ENCODE results near the gene TTLL10. TPM values are rescaled to one million over a fixed set of nuclear protein-coding genes. Genes with fewer than 3 reads are reported as not detected.

TTLL10 gene
- total RNA-seq, 2 experiments from 2014 or later = not detected

DNA sequence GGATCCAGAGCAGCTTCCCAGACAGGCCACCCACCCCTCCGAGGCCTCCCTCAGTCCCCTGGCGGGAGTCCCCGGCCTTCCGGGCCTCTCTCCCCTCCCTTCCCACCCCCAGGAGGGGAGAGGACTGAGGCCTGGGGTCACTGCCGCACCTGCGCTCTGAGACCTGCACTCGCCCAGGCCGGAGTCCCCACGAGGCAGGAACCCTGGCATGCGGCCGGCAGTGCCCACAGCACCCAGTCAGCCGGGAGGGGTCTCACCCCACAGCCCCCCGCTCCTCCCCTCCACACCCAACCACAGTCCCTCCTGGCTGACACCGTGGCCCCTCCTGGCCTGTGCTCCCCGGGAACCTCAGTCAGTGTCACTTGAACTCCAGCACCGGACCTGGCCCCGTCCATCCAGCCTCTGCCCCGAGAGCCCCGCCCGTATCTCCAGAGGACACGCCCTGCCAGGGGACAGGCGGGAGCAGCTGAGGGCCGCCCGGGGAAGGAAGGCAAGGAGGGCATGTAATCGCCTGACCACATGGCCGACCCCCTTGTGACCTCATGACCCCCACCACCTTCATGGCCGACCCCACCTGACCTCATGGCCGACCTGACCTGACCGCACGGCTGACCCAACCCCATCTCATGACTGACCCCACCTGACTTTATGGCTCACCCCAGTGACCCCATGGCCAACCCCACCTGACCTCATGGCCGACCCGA is 28.7 kb upstream of the TTLL10 start:
- Mint-ChIP-seq H3K27me3 (no peaks in the 10 kb centered on the region), H3K4me3 (peak overlapping the region; percentile 60), H3K4me1 (ENCODE audit: low read depth) (peaks cover 23% of the 10 kb centered on the region), H3K9me3 (no peaks in the 10 kb centered on the region), H3K27ac (peak overlapping the region; percentile 92), H3K36me3 (ENCODE audit: low read depth) (no peaks in the 10 kb centered on the region)
- CTCF ChIA-PET = no interaction called here
- POLR2A ChIA-PET = no interaction called here
- intact Hi-C loops (cut with micrococcal nuclease) = loop anchor here (10.0 kb wide), 1 partner anchor 60 kb away; the partner anchor contains the start of gene TNFRSF18
- ATAC-seq (no peak), DNase-seq (no peak)
- TF ChIP-seq, protein P1, sequence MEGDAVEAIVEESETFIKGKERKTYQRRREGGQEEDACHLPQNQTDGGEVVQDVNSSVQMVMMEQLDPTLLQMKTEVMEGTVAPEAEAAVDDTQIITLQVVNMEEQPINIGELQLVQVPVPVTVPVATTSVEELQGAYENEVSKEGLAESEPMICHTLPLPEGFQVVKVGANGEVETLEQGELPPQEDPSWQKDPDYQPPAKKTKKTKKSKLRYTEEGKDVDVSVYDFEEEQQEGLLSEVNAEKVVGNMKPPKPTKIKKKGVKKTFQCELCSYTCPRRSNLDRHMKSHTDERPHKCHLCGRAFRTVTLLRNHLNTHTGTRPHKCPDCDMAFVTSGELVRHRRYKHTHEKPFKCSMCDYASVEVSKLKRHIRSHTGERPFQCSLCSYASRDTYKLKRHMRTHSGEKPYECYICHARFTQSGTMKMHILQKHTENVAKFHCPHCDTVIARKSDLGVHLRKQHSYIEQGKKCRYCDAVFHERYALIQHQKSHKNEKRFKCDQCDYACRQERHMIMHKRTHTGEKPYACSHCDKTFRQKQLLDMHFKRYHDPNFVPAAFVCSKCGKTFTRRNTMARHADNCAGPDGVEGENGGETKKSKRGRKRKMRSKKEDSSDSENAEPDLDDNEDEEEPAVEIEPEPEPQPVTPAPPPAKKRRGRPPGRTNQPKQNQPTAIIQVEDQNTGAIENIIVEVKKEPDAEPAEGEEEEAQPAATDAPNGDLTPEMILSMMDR (IDR thresholded peaks at IDR 0.05) = no peak

- DNase-seq = no peak
- TF ChIP-seq, protein P1 (IDR thresholded peaks at IDR 0.05) = no peak
- Mint-ChIP-seq H3K4me1 (ENCODE audit: low read depth) (peaks cover 23% of the 10 kb centered on the region), H3K4me3 (peak overlapping the region; percentile 10), H3K27me3 (no peaks in the 10 kb centered on the region), H3K27ac (peak overlapping the region; percentile 76), H3K9me3 (no peaks in the 10 kb centered on the region), H3K36me3 (ENCODE audit: low read depth) (no peaks in the 10 kb centered on the region)
- ChIA-PET CTCF (no interaction called here), POLR2A (no interaction called here)
- no peak for ATAC-seq
- intact Hi-C loops (cut with micrococcal nuclease) = loop anchor here (10.0 kb wide), 1 partner anchor 59 kb away; the partner anchor contains the start of gene TNFRSF18
Measured at GRCh38 chr1:1145547-1145914, 28.1 kb upstream of the TTLL10 start.

DNA sequence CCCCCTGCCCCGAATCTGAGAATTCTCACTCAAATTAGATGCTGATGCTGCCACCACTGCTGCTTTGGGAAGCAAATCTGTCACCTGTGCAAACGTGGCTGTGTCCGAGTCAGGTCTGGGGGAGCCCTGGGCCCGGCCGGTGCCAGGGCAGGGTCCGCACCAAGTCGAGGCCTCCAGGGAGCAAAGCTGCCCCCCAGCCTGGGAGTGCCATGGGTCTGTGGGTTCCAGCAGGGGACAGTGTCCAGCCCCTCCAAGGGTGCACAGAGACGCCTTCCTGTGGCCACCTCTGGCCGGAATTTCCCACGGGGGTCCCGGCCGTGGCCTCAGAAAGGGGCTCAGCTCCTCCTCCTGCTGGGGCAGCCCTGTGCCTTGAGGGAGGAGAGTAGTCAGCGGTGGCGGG is 27.7 kb upstream of the TTLL10 start:
- H3K4me3 Mint-ChIP-seq = no peak overlapping the region
- H3K4me1 Mint-ChIP-seq (ENCODE audit: low read depth) = peaks cover 23% of the 10 kb centered on the region

DNA sequence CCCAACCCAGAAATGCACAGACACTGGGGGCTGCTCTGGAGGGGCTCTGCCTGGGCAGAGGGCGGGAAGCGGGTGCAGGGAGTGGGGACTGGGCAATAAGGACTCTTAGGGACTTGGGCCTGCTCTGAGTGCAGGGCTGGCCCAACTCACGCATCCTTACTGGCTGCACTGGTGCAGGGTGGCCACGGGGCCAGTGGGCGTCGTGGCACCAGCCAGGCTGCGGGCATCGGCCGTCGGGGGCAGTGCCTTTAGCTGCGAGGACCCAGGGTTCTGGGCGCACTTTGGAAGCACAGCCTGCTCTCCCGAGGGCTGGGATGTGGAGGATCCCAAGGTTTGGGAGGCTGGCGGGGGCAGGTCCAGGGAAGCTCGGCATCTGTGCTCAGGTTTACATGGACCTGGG is 27.1 kb upstream of the TTLL10 start:
- Mint-ChIP-seq H3K27ac (peak overlapping the region; percentile 59), H3K4me3 (no peak overlapping the region), H3K9me3 (no peaks in the 10 kb centered on the region), H3K27me3 (no peaks in the 10 kb centered on the region), H3K4me1 (ENCODE audit: low read depth) (peaks cover 23% of the 10 kb centered on the region), H3K36me3 (ENCODE audit: low read depth) (no peaks in the 10 kb centered on the region)
- intact Hi-C loops (cut with micrococcal nuclease) = loop anchor here (10.0 kb wide), 1 partner anchor 58 kb away; the partner anchor contains the start of gene TNFRSF18
- ATAC-seq (no peak), DNase-seq (no peak)
- CTCF ChIA-PET = no interaction called here
- POLR2A ChIA-PET = interaction anchor here (1.4 kb wide), 1 partner anchor 48 kb away, joined by 3 read pairs; no protein-coding TSS in a partner anchor
- TF ChIP-seq, protein P1 (IDR thresholded peaks at IDR 0.05) = no peak

More for the DNA sequence above, 27.7 kb upstream of the TTLL10 start:
- no peaks in the 10 kb centered on the region for H3K9me3 Mint-ChIP-seq
- H3K27me3 Mint-ChIP-seq = no peaks in the 10 kb centered on the region
- ChIA-PET CTCF (no interaction called here), POLR2A (no interaction called here)
- peak overlapping the region; percentile 38 for H3K27ac Mint-ChIP-seq
- ATAC-seq (no peak), DNase-seq (no peak)
- no peaks in the 10 kb centered on the region for H3K36me3 Mint-ChIP-seq (ENCODE audit: low read depth)
- TF ChIP-seq, protein P1 (IDR thresholded peaks at IDR 0.05) = no peak
- intact Hi-C loops (cut with micrococcal nuclease) = loop anchor here (10.0 kb wide), 1 partner anchor 59 kb away; the partner anchor contains the start of gene TNFRSF18

DNA sequence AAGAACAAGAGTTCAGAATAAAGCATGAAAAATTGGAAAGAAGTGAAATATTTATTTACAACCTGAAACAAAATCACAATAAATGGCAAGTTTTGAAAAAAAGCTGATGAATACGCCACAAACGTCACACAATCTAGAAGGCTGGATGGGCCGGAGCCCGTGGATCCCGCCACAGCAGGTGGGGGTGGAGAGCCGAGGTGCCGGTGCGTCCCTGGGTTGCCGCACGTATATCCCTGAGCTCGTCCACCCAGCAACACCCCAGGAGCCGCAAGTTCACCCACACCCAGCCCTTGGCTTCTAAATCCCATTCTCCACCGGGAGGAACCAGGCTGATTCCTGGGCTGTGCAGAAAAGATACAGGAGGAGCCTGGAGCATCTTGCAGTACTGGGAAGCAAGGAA is 25.6 kb upstream of the TTLL10 start:
- Mint-ChIP-seq H3K9me3 (peaks cover 10% of the 10 kb centered on the region), H3K36me3 (ENCODE audit: low read depth) (peaks cover 4% of the 10 kb centered on the region), H3K27ac (no peak overlapping the region), H3K4me3 (no peak overlapping the region), H3K4me1 (ENCODE audit: low read depth) (peaks cover 13% of the 10 kb centered on the region), H3K27me3 (no peaks in the 10 kb centered on the region)
- intact Hi-C loops (cut with micrococcal nuclease) = loop anchor here (10.0 kb wide), 1 partner anchor 57 kb away; the partner anchor contains the start of gene TNFRSF18
- ChIA-PET POLR2A (interaction anchor here (0.9 to 1.1 kb wide), 3 partner anchors 9 to 12 kb away, joined by 3 to 4 read pairs (median 3); no protein-coding TSS in a partner anchor), CTCF (no interaction called here)
- ATAC-seq (no peak), DNase-seq (no peak)
- TF ChIP-seq, protein P1 (IDR thresholded peaks at IDR 0.05) = no peak

All from activated CD8-positive, alpha-beta T cell treated with anti-CD3 and anti-CD28 coated beads for 36 hours (primary cell).